GM15510 (cell line): ENCODE results near the gene C1QA.

Experiments
- POLR2A ChIP-seq: IDR thresholded peaks from 3 replicates; pipeline ENCODE4 v1.6.1; 2011; ENCODE audit warnings: borderline replicate concordance; ENCODE audit not compliant: insufficient read length; ENCODE audit errors: extremely low read depth

The C1QA gene

GRCh38 chr1:22645931-22646330 is 9.5 kb downstream of the C1QA start:
- TF ChIP-seq POLR2A: no peak

GRCh38 chr1:22646384-22646783 is 10.0 kb downstream of the C1QA start:
- TF ChIP-seq POLR2A: no peak

GRCh38 chr1:22650089-22650693 is 13.8 kb downstream of the C1QA start:
- TF ChIP-seq POLR2A: no peak

GRCh38 chr1:22651941-22652856 is 15.8 kb downstream of the C1QA start:
- no peak for TF ChIP-seq POLR2A

GRCh38 chr1:22652881-22653316 is 16.5 kb downstream of the C1QA start, which contains the start of gene C1QB:
Gene C1QB (plus strand): TSS chr1:22653236. CDS start chr1:22659463, 6,227 bp downstream.
- TF ChIP-seq POLR2A: no peak

- TF ChIP-seq POLR2A: no peak
Measured at GRCh38 chr1:22654692-22655091, 18.3 kb downstream of the C1QA start.

GRCh38 chr1:22658385-22659163 is 22.1 kb downstream of the C1QA start:
- no peak for TF ChIP-seq POLR2A

- TF ChIP-seq POLR2A: no peak
Measured at GRCh38 chr1:22660716-22661241, 24.4 kb downstream of the C1QA start.

- no peak for TF ChIP-seq POLR2A
Measured at GRCh38 chr1:22661880-22662279, 25.5 kb downstream of the C1QA start.

- no peak for TF ChIP-seq POLR2A
Measured at GRCh38 chr1:22662318-22662717, 25.9 kb downstream of the C1QA start.

GRCh38 chr1:22662986-22663408 is 26.6 kb downstream of the C1QA start:
- no peak for TF ChIP-seq POLR2A

GRCh38 chr1:22665752-22666151 is 29.3 kb downstream of the C1QA start:
- no peak for TF ChIP-seq POLR2A

- no peak for TF ChIP-seq POLR2A
Measured at GRCh38 chr1:22666412-22666811, 30.0 kb downstream of the C1QA start.

GRCh38 chr1:22670352-22670975 is 34.0 kb downstream of the C1QA start:
- no peak for TF ChIP-seq POLR2A
